Fibroblast of pulmonary artery (primary cell): ENCODE data around the gene OTOGL.

ENCODE experiments used
- DNase-seq: peaks from one replicate; pipeline ENCODE4 v3.0.0-alpha.2; 2010; ENCODE audit warnings: low read depth
- H3K4me3 ChIP-seq: replicated peaks from 2 replicates; pipeline ENCODE4 v1.5.1; 2011; ENCODE audit warnings: low read depth, mild to moderate bottlenecking, control low read depth, low read length, moderate library complexity
- TF ChIP-seq, protein P1 (sequence below): IDR thresholded peaks from 2 replicates; pipeline ENCODE4 v1.5.1; 2011; ENCODE audit warnings: mild to moderate bottlenecking, control low read depth, low read length, inconsistent platforms; ENCODE audit errors: missing control alignments

Gene OTOGL

DNA sequence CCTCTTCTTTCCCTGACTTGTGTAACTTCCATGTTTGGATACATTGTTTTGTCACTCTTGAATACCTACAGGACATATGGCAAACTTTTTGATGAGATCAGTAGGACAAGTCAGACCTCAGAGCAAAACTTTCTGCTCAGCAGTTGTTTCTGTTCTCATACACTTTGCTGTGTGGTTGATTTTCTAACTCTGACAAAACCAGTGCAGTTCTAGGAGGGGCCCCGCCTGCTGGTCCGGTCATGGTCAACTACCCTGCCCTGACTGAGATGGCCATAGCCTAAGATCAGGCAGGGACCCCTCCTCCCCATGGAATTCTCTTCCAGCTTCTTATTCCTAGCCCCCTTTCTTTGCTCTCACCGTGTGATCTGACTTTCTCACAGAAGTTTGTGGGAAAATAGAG is 92.8 kb downstream of the OTOGL start:
- TF ChIP-seq, protein P1, sequence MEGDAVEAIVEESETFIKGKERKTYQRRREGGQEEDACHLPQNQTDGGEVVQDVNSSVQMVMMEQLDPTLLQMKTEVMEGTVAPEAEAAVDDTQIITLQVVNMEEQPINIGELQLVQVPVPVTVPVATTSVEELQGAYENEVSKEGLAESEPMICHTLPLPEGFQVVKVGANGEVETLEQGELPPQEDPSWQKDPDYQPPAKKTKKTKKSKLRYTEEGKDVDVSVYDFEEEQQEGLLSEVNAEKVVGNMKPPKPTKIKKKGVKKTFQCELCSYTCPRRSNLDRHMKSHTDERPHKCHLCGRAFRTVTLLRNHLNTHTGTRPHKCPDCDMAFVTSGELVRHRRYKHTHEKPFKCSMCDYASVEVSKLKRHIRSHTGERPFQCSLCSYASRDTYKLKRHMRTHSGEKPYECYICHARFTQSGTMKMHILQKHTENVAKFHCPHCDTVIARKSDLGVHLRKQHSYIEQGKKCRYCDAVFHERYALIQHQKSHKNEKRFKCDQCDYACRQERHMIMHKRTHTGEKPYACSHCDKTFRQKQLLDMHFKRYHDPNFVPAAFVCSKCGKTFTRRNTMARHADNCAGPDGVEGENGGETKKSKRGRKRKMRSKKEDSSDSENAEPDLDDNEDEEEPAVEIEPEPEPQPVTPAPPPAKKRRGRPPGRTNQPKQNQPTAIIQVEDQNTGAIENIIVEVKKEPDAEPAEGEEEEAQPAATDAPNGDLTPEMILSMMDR = no peak
- H3K4me3 ChIP-seq = no peak overlapping the region
- no peak for DNase-seq

DNA sequence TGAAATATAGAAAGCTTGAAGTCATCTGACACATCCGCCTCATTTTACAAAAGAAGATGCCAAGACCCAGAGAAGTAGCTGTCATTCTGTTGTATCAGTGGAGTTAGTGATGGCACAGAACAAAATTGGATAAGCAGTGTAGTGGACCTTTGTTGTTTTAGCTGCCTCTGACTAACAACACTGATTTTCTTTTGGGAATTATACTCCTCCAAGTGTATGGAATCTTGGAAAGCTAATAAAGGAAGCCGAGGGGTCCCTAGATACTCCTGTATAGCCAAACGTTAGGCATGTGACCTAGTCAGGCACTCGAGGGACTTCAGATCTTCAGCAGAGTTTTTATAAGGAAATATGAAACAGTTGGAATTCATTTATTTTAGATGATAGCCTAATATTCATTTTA is 94.5 kb downstream of the OTOGL start:
- no peak overlapping the region for H3K4me3 ChIP-seq
- no peak for DNase-seq
- TF ChIP-seq, protein P1 = no peak

DNA sequence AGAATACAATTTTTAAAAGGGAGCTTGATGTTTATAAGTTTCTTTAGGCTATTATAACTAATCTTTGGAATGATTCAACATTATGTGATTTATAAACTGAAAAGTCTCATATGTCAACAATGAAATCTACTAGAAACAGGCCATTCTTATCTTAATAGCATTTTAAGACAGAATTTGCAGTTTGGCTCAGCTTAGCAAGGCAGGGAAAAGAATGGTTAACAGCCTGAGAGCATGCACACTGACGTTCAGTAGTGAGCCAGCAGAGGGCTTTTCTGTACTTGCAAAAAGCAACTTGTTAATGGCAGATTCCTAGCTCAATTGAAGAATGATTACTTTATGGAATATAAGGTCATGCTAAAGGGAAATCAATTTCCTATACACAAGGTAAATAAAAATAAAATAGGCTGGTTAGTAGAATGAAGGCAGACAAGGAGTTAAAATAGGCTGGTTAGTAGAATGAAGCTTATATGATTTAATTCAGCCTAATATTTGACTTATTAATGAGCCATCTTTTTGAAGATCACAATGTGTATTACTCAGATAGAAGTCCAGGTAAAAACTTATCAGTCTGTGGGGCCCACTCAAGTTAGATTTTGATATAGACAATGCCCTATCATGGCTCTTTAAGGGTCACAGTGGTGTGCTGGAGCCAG is 95.9 kb downstream of the OTOGL start:
- TF ChIP-seq, protein P1 = peak; percentile 93
- peak; percentile 80 for DNase-seq

DNA sequence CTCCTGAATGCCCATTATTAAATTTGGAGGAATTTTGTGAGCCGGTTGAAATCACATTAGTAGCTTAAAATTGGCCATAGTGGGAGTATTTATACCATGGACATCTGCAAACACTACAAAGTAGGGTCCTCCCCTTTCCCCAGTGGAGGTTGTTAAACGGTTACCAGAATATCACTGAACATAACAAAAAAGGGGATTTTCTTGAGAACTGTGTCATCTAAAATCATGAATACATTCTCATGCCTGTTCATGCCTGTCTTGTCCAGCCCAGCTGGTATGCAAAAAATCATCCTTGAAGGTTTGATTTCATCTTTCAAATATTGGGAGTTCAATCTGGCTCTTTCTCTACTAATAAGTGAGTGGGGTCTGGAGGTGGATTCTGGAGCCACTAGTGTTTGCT is 96.4 kb downstream of the OTOGL start:
- TF ChIP-seq, protein P1 = no peak
- DNase-seq = no peak
- no peak overlapping the region for H3K4me3 ChIP-seq

More for the DNA sequence above, 95.9 kb downstream of the OTOGL start:
- no peak overlapping the region for H3K4me3 ChIP-seq

DNA sequence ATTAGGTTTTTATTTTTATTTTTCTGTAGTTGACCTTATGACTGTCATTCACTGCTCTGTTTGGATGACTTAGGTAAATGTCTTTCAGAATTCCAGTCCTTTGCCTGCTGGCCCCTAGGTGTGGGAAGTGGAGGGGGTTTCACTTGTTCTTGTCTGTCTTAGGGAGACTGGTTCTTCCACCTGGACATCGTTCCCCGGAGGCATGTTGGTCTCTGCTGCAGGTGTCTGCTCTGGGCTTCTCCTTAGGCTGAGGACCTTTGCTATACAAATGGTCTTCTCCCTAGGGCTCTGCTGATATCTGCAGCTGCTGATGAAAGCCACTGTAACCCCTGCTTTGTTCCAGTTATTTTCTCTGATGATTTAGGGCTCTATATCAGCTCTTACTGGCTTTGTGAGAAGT is 97.1 kb downstream of the OTOGL start:
- TF ChIP-seq, protein P1 = no peak

DNA sequence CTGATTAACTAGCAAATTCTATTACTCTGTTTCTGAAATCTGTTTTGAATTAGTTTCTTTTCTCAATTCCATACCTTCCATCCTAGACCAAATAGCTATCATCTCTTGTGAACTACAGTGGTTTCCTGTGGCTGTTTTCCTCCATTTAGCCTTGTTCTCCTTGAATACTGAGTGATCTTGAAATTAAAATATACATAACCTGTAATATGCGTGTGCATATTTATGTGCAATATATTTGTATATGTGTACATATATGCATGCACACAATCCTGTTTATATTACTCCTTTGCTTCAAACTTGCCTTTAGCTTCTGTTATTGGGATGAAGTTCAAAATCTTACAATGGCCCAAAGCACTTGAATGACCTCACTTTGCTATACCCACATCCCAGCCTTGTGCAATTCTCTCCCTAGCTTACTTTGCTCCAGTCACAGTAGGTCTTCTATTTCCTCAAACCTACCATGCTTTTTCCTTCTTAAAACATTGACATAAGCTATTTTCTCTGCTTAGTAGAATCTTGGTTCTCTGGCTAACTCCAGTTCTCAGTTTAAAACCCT is 99.5 kb downstream of the OTOGL start:
- DNase-seq = no peak

More for the DNA sequence above, 97.1 kb downstream of the OTOGL start:
- no peak overlapping the region for H3K4me3 ChIP-seq
- DNase-seq = no peak

More for the DNA sequence above, 99.5 kb downstream of the OTOGL start:
- H3K4me3 ChIP-seq = no peak overlapping the region
- TF ChIP-seq, protein P1 = no peak
